H9 (cell line): ENCODE results near the gene CDKL5. TPM values are rescaled to one million over a fixed set of nuclear protein-coding genes. Genes with fewer than 3 reads are reported as not detected.

Source experiments
- DNase-seq: peaks from one replicate; pipeline ENCODE4 v3.0.0-alpha.2; 2017
- H2AFZ ChIP-seq: one replicate; pipeline ENCODE4 v1.6.1; 2013; ENCODE audit warnings: mild to moderate bottlenecking, low read length, control low read depth, moderate library complexity
- H2AK5ac ChIP-seq: 2 replicates; pipeline ENCODE4 v1.6.1; 2013; ENCODE audit warnings: low read length, control low read depth, mixed read lengths; ENCODE audit not compliant: insufficient read length
- H2BK120ac ChIP-seq: one replicate; pipeline ENCODE4 v1.6.1; 2013; ENCODE audit warnings: low read depth, mild to moderate bottlenecking, low read length, control low read depth, inconsistent platforms; ENCODE audit not compliant: poor library complexity, severe bottlenecking
- H2BK12ac ChIP-seq: 2 replicates; pipeline ENCODE4 v1.6.1; 2013; ENCODE audit warnings: low read length, control low read depth, mixed read lengths, low read depth; ENCODE audit not compliant: insufficient read length
- H2BK15ac ChIP-seq: 2 replicates; pipeline ENCODE4 v1.6.1; 2013; ENCODE audit warnings: low read depth, low read length, control low read depth
- H2BK20ac ChIP-seq: one replicate; pipeline ENCODE4 v1.6.1; 2013; ENCODE audit warnings: low read depth, mild to moderate bottlenecking, low read length, control low read depth, inconsistent platforms; ENCODE audit not compliant: poor library complexity, severe bottlenecking
- H2BK5ac ChIP-seq: 2 replicates; pipeline ENCODE4 v1.6.1; 2013; ENCODE audit warnings: low read length, control low read depth, mixed read lengths; ENCODE audit not compliant: insufficient read length
- H3K14ac ChIP-seq: 2 replicates; pipeline ENCODE4 v1.6.1; 2013; ENCODE audit warnings: low read length, control low read depth; ENCODE audit not compliant: insufficient read depth
- H3K18ac ChIP-seq: 2 replicates; pipeline ENCODE4 v1.6.1; 2013; ENCODE audit warnings: low read depth, mild to moderate bottlenecking, mixed read lengths, low read length, control low read depth; ENCODE audit not compliant: insufficient read length
- H3K23ac ChIP-seq: 2 replicates; pipeline ENCODE4 v1.6.1; 2013; ENCODE audit warnings: low read length, control low read depth, mixed read lengths, low read depth; ENCODE audit not compliant: insufficient read length
- H3K23me2 ChIP-seq: 2 replicates; pipeline ENCODE4 v1.6.1; 2013; ENCODE audit warnings: low read depth, mild to moderate bottlenecking, mixed read lengths, low read length, control low read depth; ENCODE audit not compliant: insufficient read length, poor library complexity, severe bottlenecking
- H3K27ac ChIP-seq: 2 replicates; pipeline ENCODE4 v1.5.1; 2013; ENCODE audit warnings: low read length, control low read depth, mixed read lengths, low read depth; ENCODE audit not compliant: insufficient read length
- H3K27me3 ChIP-seq: 2 replicates; pipeline ENCODE4 v1.6.1; 2013; ENCODE audit warnings: low read length, control low read depth, inconsistent platforms; ENCODE audit not compliant: insufficient read depth
- H3K4ac ChIP-seq: 2 replicates; pipeline ENCODE4 v1.6.1; 2013; ENCODE audit warnings: low read depth, mild to moderate bottlenecking, control low read depth, inconsistent platforms, low read length, moderate library complexity
- H3K4me1 ChIP-seq: 2 replicates; pipeline ENCODE4 v1.6.1; 2013; ENCODE audit warnings: low read length, control low read depth, inconsistent platforms; ENCODE audit not compliant: insufficient read depth
- H3K4me2 ChIP-seq: 2 replicates; pipeline ENCODE4 v1.6.1; 2013; ENCODE audit warnings: low read length, control low read depth, mixed read lengths; ENCODE audit not compliant: insufficient read length, insufficient read depth
- H3K56ac ChIP-seq: 2 replicates; pipeline ENCODE4 v1.6.1; 2013; ENCODE audit warnings: low read depth, mild to moderate bottlenecking, mixed read lengths, low read length, control low read depth; ENCODE audit not compliant: insufficient read length
- H3K79me1 ChIP-seq: 2 replicates; pipeline ENCODE4 v1.6.1; 2013; ENCODE audit warnings: low read depth, mild to moderate bottlenecking, moderate library complexity, low read length, control low read depth, inconsistent platforms; ENCODE audit not compliant: insufficient read depth, poor library complexity, severe bottlenecking
- H3K79me2 ChIP-seq: 2 replicates; pipeline ENCODE4 v1.6.1; 2013; ENCODE audit warnings: low read length, control low read depth, inconsistent platforms; ENCODE audit not compliant: insufficient read depth
- H3K9ac ChIP-seq: 2 replicates; pipeline ENCODE4 v1.6.1; 2013; ENCODE audit warnings: low read length, control low read depth, mixed read lengths; ENCODE audit not compliant: insufficient read length; ENCODE audit errors: extremely low read depth
- H3K9me3 ChIP-seq: one replicate; pipeline ENCODE4 v1.6.1; 2013; ENCODE audit warnings: low read depth, low read length, inconsistent platforms; ENCODE audit not compliant: control insufficient read depth
- H3T11ph ChIP-seq: one replicate; pipeline ENCODE4 v1.6.1; 2013; ENCODE audit warnings: mild to moderate bottlenecking, low read length, control low read depth, inconsistent platforms
- H4K20me1 ChIP-seq: one replicate; pipeline ENCODE4 v1.6.1; 2013; ENCODE audit not compliant: control insufficient read depth, insufficient read length, insufficient read depth
- H4K5ac ChIP-seq: 2 replicates; pipeline ENCODE4 v1.6.1; 2013; ENCODE audit warnings: low read depth, mild to moderate bottlenecking, mixed read lengths, low read length, control low read depth; ENCODE audit not compliant: insufficient read length
- H4K8ac ChIP-seq: replicated peaks from 2 replicates; pipeline ENCODE4 v1.6.1; 2013; ENCODE audit warnings: low read length, control low read depth, mixed read lengths, low read depth; ENCODE audit not compliant: insufficient read length
- H4K91ac ChIP-seq: 2 replicates; pipeline ENCODE4 v1.6.1; 2013; ENCODE audit warnings: low read depth, mild to moderate bottlenecking, moderate library complexity, mixed read lengths, low read length, control low read depth; ENCODE audit not compliant: insufficient read length
- H3K27ac Mint-ChIP-seq, 3 experiments: 2 replicates in 2 of 3; 3 replicates in 1 of 3; pipeline ENCODE4 v1.8.0; 2020 to 2021; ENCODE audit warnings: mixed read lengths in 3 of 3, mild to moderate bottlenecking in 1 of 3, moderate library complexity in 1 of 3
- H3K27me3 Mint-ChIP-seq: 2 replicates; pipeline ENCODE4 v1.8.0; 2021; ENCODE audit warnings: low read depth, mild to moderate bottlenecking, moderate library complexity, mixed read lengths
- H3K36me3 Mint-ChIP-seq, 3 experiments: 2 replicates in 2 of 3; 3 replicates in 1 of 3; pipeline ENCODE4 v1.8.0; 2020 to 2021; ENCODE audit warnings: low read depth in 3 of 3, mixed read lengths in 3 of 3; ENCODE audit not compliant: insufficient read depth in 1 of 3
- H3K4me1 Mint-ChIP-seq, 2 experiments: 2 replicates each; pipeline ENCODE4 v1.8.0; 2020; ENCODE audit warnings: mixed read lengths in 2 of 2
- H3K4me3 Mint-ChIP-seq, 2 experiments: 2 replicates in 1 of 2; 3 replicates in 1 of 2; pipeline ENCODE4 v1.8.0; 2020 to 2021; ENCODE audit warnings: mild to moderate bottlenecking in 2 of 2, mixed read lengths in 2 of 2, moderate library complexity in 1 of 2
- H3K9me3 Mint-ChIP-seq, 2 experiments: 2 replicates in 1 of 2; 3 replicates in 1 of 2; pipeline ENCODE4 v1.8.0; 2020; ENCODE audit warnings: mild to moderate bottlenecking in 2 of 2, mixed read lengths in 2 of 2, moderate library complexity in 1 of 2
- WGBS: extraction: QIAGEN DNeasy Blood & Tissue Kit; methylation state at CpG from one replicate; pipeline ENCODE4 v1.1.7; 2013; ENCODE audit warnings: missing lambda C conversion rate, low lambda C conversion rate, mixed read lengths; ENCODE audit not compliant: insufficient read length; ENCODE audit errors: extremely low coverage; 5-methylcytosine and 5-hydroxymethylcytosine counted together
- total RNA-seq: library from RNA; stranded (reverse); gene quantifications from 2 replicates; pipeline ENCODE4 v1.2.1, GENCODE V29; 2021
- TF ChIP-seq, protein P1 (sequence below): fragments of 200-600 bp; sonication (generic); conservative IDR thresholded peaks from 3 replicates; pipeline ENCODE4 v1.8.0; 2021; ENCODE audit warnings: antibody characterized with exemption, mild to moderate bottlenecking

CDKL5 gene
- total RNA-seq, 1 experiment from 2014 or later: 19.5 TPM

GRCh38 chrX:18668071-18668835 lies 242.8 kb downstream of the CDKL5 start:
- Histone ChIP-seq H3K27me3 (no peaks in the 10 kb centered on the region), H3K9me3 (peaks cover 55% of the 10 kb centered on the region), H3K56ac (no peak overlapping the region), H2AK5ac (no peak overlapping the region), H2BK15ac (no peak overlapping the region), H3K18ac (no peak overlapping the region), H3K4ac (no peak overlapping the region), H2BK12ac (no peak overlapping the region), H4K8ac (no peak overlapping the region), H3K9ac (no peak overlapping the region), H4K20me1 (no peaks in the 10 kb centered on the region), H3K79me2 (no peaks in the 10 kb centered on the region), H3K4me2 (no peak overlapping the region), H3K23me2 (no peaks in the 10 kb centered on the region), H3K23ac (no peak overlapping the region), H4K91ac (no peak overlapping the region), H4K5ac (no peak overlapping the region), H2BK20ac (no peak overlapping the region), H3K14ac (no peak overlapping the region), H2AFZ (no peak overlapping the region), H2BK120ac (no peak overlapping the region), H3K4me1 (no peaks in the 10 kb centered on the region), H3K27ac (no peak overlapping the region), H3K79me1 (no peaks in the 10 kb centered on the region), H2BK5ac (no peak overlapping the region), H3T11ph (no peak overlapping the region)
- peaks cover 72 to 85% of the 10 kb centered on the region in 2 experiments for H3K9me3 Mint-ChIP-seq
- TF ChIP-seq, protein P1, sequence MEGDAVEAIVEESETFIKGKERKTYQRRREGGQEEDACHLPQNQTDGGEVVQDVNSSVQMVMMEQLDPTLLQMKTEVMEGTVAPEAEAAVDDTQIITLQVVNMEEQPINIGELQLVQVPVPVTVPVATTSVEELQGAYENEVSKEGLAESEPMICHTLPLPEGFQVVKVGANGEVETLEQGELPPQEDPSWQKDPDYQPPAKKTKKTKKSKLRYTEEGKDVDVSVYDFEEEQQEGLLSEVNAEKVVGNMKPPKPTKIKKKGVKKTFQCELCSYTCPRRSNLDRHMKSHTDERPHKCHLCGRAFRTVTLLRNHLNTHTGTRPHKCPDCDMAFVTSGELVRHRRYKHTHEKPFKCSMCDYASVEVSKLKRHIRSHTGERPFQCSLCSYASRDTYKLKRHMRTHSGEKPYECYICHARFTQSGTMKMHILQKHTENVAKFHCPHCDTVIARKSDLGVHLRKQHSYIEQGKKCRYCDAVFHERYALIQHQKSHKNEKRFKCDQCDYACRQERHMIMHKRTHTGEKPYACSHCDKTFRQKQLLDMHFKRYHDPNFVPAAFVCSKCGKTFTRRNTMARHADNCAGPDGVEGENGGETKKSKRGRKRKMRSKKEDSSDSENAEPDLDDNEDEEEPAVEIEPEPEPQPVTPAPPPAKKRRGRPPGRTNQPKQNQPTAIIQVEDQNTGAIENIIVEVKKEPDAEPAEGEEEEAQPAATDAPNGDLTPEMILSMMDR: no peak
- H3K4me1 Mint-ChIP-seq: peaks cover 3 to 7% of the 10 kb centered on the region in 2 experiments; a peak in 3 of 4 replicates
- H3K4me3 Mint-ChIP-seq: no peak overlapping the region; a peak in 1 of 5 replicates
- peaks cover 3% of the 10 kb centered on the region for H3K27me3 Mint-ChIP-seq
- peaks cover 0 to 6% (median 2%) of the 10 kb centered on the region in 3 experiments; a peak in 2 of 7 replicates for H3K36me3 Mint-ChIP-seq
- H3K27ac Mint-ChIP-seq: no peak overlapping the region
- DNase-seq: no peak
- WGBS: no CpG with 5 or more reads among the region's 15 CpGs
